NOMO-1 (cell line): ENCODE data around the gene ZBTB42.

Experiments
- DNase-seq, 2 experiments: peaks; one replicate each; lab custom pipeline; 2025; ENCODE audit not compliant: unreplicated experiment in 2 of 2; lab: John Stamatoyannopoulos, UW

The ZBTB42 gene

GRCh38 chr14:104794631-104794992, 6.3 kb upstream of the ZBTB42 start:
- DNase-seq: no peak

- DNase-seq: peak in 1 of 2 experiments; percentile 19
Measured at GRCh38 chr14:104794993-104795780, 5.7 kb upstream of the ZBTB42 start, which contains the start of gene AKT1. Gene AKT1, minus strand, starts transcription at chr14:104795748. Its CDS starts 3,105 bp downstream, at chr14:104792643.

GRCh38 chr14:104795781-104796686, 4.9 kb upstream of the ZBTB42 start:
- peak in 1 of 2 experiments; percentile 32 for DNase-seq

- no peak for DNase-seq
Measured at GRCh38 chr14:104796687-104797081, 4.2 kb upstream of the ZBTB42 start.

- DNase-seq: no peak
Measured at GRCh38 chr14:104797115-104798044, 3.5 kb upstream of the ZBTB42 start.

GRCh38 chr14:104798300-104799243, 2.3 kb upstream of the ZBTB42 start:
- DNase-seq: no peak

GRCh38 chr14:104799244-104800014, 1.5 kb upstream of the ZBTB42 start:
- DNase-seq: no peak

- peak; percentile 66 to 85 for DNase-seq
Measured at GRCh38 chr14:104800015-104800770, 708 bp upstream of the ZBTB42 start.

GRCh38 chr14:104801520-104802393, 856 bp downstream of the ZBTB42 start:
- DNase-seq: no peak

GRCh38 chr14:104802394-104803184, 1.7 kb downstream of the ZBTB42 start:
- no peak for DNase-seq

GRCh38 chr14:104803280-104803911, 2.5 kb downstream of the ZBTB42 start:
- no peak for DNase-seq

GRCh38 chr14:104803912-104804410, 3.1 kb downstream of the ZBTB42 start:
- no peak for DNase-seq

GRCh38 chr14:104804481-104805325, 3.8 kb downstream of the ZBTB42 start:
- no peak for DNase-seq

- DNase-seq: no peak
Measured at GRCh38 chr14:104805326-104805678, 4.4 kb downstream of the ZBTB42 start.
